ENCODE results near the gene TRIO.

Gene TRIO

GRCh38 chr5:14557791-14558415, 414.8 kb downstream of the TRIO start:
- DNase-seq (ENCODE audit: low read depth): no peak

Data from stimulated activated CD8-positive, alpha-beta memory T cell treated with anti-CD3 and anti-CD28 coated beads, Interleukin-12 subunit alpha, Interleukin-12 subunit beta, amount 100 ng/mL, for 4 hours (primary cell).